ENCODE results near the gene PARVB. TPM values are rescaled to one million over a fixed set of nuclear protein-coding genes. Genes with fewer than 3 reads are reported as not detected.

PARVB gene
- total and polyA plus RNA-seq, 2 of the 8 experiments (the other 6 are each of a cell fraction or from before 2014, with no cell fraction given) = 14.5 to 18.6 TPM

- Histone ChIP-seq H2BK15ac (ENCODE audit: low read length) (no peak overlapping the region), H3K14ac (ENCODE audit: insufficient read length) (no peak overlapping the region), H3K4me2 (ENCODE audit: insufficient read depth in 1 of 2, low read depth in 2 of 2, low read length in 2 of 2) (no peak overlapping the region), H2AK5ac (ENCODE audit: low read depth, low read length) (no peak overlapping the region), H3K27ac (ENCODE audit: low read depth, low read length) (no peak overlapping the region), H4K20me1 (replicated peaks in 1 of 2; ENCODE audit: control insufficient read depth in 1 of 2, insufficient read depth in 2 of 2, low read length in 2 of 2) (peaks cover 0 to 6% of the 10 kb centered on the region in 2 experiments), H3K79me2 (ENCODE audit: control insufficient read depth in 1 of 2, insufficient read depth in 2 of 2, low read length in 2 of 2) (no peaks in the 10 kb centered on the region), H4K8ac (ENCODE audit: extremely low read depth, insufficient read depth, low read length) (no peak overlapping the region), H2BK20ac (ENCODE audit: low read length) (no peak overlapping the region), H4K91ac (replicated peaks; ENCODE audit: insufficient read length, low read length) (no peak overlapping the region), H3K4me1 (replicated peaks in 1 of 4; ENCODE audit: control insufficient read depth in 3 of 4, insufficient read depth in 4 of 4, low read length in 3 of 4) (no peaks in the 10 kb centered on the region), H3K18ac (ENCODE audit: extremely low read depth, low read length) (no peak overlapping the region), H3K36me3 (ENCODE audit: control insufficient read depth in 2 of 4, insufficient read depth in 4 of 4, low read length in 3 of 4) (peaks cover 0 to 10% (median under 1%) of the 10 kb centered on the region in 4 experiments; a peak in 4 of 8 replicates), H3K56ac (replicated peaks; ENCODE audit: insufficient read length, low read depth, low read length) (no peak overlapping the region), H3K27me3 (replicated peaks in 1 of 4; ENCODE audit: control insufficient read depth in 3 of 4, extremely low read depth in 1 of 4, insufficient read depth in 3 of 4, low read length in 3 of 4) (no peaks in the 10 kb centered on the region; a peak in 1 of 7 replicates), H3K9me3 (ENCODE audit: insufficient read depth in 2 of 2, low read depth in 1 of 2, low read length in 1 of 2) (no peaks in the 10 kb centered on the region), H3K23ac (ENCODE audit: insufficient read length) (no peak overlapping the region), H3K79me1 (ENCODE audit: low read depth, low read length) (no peaks in the 10 kb centered on the region), H4K5ac (ENCODE audit: insufficient read length, low read depth, low read length) (no peak overlapping the region), H2AFZ (ENCODE audit: low read length) (no peak overlapping the region), H3K4me3 (ENCODE audit: extremely low read depth in 1 of 4, insufficient read depth in 2 of 4, low read depth in 3 of 4, low read length in 4 of 4) (no peak overlapping the region), H3K23me2 (ENCODE audit: low read depth, low read length) (no peaks in the 10 kb centered on the region), H2BK5ac (ENCODE audit: low read depth, low read length) (no peak overlapping the region), H2BK120ac (replicated peaks; ENCODE audit: low read depth, low read length) (no peak overlapping the region), H2BK12ac (ENCODE audit: low read depth, low read length) (no peak overlapping the region), H3K4ac (replicated peaks; ENCODE audit: insufficient read length, low read depth, low read length) (no peak overlapping the region), H3K9ac (replicated peaks in 1 of 4; ENCODE audit: extremely low read depth in 1 of 4, low read depth in 3 of 4, low read length in 3 of 4) (no peak overlapping the region)
- DNase-seq (ENCODE audit: low read depth in 1 of 2, low spot score in 2 of 2) (no peak), FAIRE-seq (no peak)
- 93% methylated on average over 4 of the region's 4 CpGs; no CpG with 5 or more reads in 1 of the 2 experiments for WGBS, 2 experiments (ENCODE audit: extremely low coverage in 1 of 2, insufficient coverage in 1 of 2, insufficient read length in 1 of 2, insufficient replicate concordance in 2 of 2, low coverage in 1 of 2, low lambda C conversion rate in 2 of 2, missing lambda C conversion rate in 1 of 2)
- CTCF ChIA-PET (ENCODE audit: partially characterized antibody) = interaction anchor here (1.1 to 3.1 kb wide), 2 partner anchors 20 to 86 kb away, joined by 3 to 13 read pairs; no protein-coding TSS in a partner anchor
- POLR2A ChIA-PET (ENCODE audit: partially characterized antibody) = no interaction called here
- no peak for TF ChIP-seq RNF2 (IDR thresholded peaks at IDR 0.05; ENCODE audit: borderline replicate concordance, low read depth, low read length, missing control alignments, poor library complexity, severe bottlenecking)
- no peak for TF ChIP-seq RFX5 (IDR thresholded peaks at IDR 0.05; ENCODE audit: borderline replicate concordance, low read depth, low read length)
- no peak for TF ChIP-seq CBX8 (IDR thresholded peaks at IDR 0.05; ENCODE audit: borderline replicate concordance, low read depth, low read length)
- TF ChIP-seq BCL11A (IDR thresholded peaks at IDR 0.05; ENCODE audit: low read depth in 2 of 2, low read length in 2 of 2) = no peak
- no peak for TF ChIP-seq SP1 (IDR thresholded peaks at IDR 0.05; ENCODE audit: low read depth, low read length)
- TF ChIP-seq RBBP5 (IDR thresholded peaks at IDR 0.05; ENCODE audit: borderline replicate concordance, low read depth, low read length) = no peak
- TF ChIP-seq POLR2AphosphoS5 (IDR thresholded peaks at IDR 0.05; ENCODE audit: low read depth, low read length) = no peak
- TF ChIP-seq NRF1 (IDR thresholded peaks at IDR 0.05; ENCODE audit: low read depth, low read length) = no peak
- no peak for TF ChIP-seq TBP (IDR thresholded peaks at IDR 0.05; ENCODE audit: low read depth, low read length)
- no peak for TF ChIP-seq NANOG (IDR thresholded peaks at IDR 0.05; ENCODE audit: insufficient read depth, low read depth, low read length, poor library complexity, severe bottlenecking)
- no peak for TF ChIP-seq ATF2 (IDR thresholded peaks at IDR 0.05; ENCODE audit: low read length)
Observed at GRCh38 chr22:44000123-44000522, 24.0 kb upstream of the PARVB start.
